ENCODE data around the gene OAS2.

Gene OAS2, protein sequence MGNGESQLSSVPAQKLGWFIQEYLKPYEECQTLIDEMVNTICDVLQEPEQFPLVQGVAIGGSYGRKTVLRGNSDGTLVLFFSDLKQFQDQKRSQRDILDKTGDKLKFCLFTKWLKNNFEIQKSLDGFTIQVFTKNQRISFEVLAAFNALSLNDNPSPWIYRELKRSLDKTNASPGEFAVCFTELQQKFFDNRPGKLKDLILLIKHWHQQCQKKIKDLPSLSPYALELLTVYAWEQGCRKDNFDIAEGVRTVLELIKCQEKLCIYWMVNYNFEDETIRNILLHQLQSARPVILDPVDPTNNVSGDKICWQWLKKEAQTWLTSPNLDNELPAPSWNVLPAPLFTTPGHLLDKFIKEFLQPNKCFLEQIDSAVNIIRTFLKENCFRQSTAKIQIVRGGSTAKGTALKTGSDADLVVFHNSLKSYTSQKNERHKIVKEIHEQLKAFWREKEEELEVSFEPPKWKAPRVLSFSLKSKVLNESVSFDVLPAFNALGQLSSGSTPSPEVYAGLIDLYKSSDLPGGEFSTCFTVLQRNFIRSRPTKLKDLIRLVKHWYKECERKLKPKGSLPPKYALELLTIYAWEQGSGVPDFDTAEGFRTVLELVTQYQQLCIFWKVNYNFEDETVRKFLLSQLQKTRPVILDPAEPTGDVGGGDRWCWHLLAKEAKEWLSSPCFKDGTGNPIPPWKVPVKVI

GRCh38 chr12:112978163-112979040 lies at the start of gene OAS2:
OAS2 (plus strand) TSS chr12:112978519; CDS start chr12:112978609, 90 bp downstream.
- H3K4me3 ChIP-seq (ENCODE audit: low read length in 2 of 2), result peak within 1 kb of the TSS; percentile 83 to 84
- peak within 1 kb of the TSS; percentile 87 to 88 for H3K27ac ChIP-seq (ENCODE audit: low read depth in 2 of 2, low read length in 2 of 2)
- H3K4me1 ChIP-seq (ENCODE audit: control insufficient read depth in 2 of 2, insufficient read depth in 2 of 2, low read length in 2 of 2), result peaks cover 12 to 13% of the 10 kb centered on the region in 2 donors
- H3K9me3 ChIP-seq (ENCODE audit: control insufficient read depth in 2 of 2, low read length in 2 of 2), result no peaks in the 10 kb centered on the region
- no peaks in the 10 kb centered on the region for H3K27me3 ChIP-seq (ENCODE audit: control insufficient read depth in 2 of 2, insufficient read depth in 2 of 2, low read length in 2 of 2)
- H3K36me3 ChIP-seq (ENCODE audit: control insufficient read depth in 2 of 2, insufficient read depth in 2 of 2, low read length in 2 of 2), result no peaks in the 10 kb centered on the region
- H3K9ac ChIP-seq (ENCODE audit: low read depth in 1 of 2, low read length in 2 of 2), result peak within 1 kb of the TSS; percentile 79 to 90

DNA sequence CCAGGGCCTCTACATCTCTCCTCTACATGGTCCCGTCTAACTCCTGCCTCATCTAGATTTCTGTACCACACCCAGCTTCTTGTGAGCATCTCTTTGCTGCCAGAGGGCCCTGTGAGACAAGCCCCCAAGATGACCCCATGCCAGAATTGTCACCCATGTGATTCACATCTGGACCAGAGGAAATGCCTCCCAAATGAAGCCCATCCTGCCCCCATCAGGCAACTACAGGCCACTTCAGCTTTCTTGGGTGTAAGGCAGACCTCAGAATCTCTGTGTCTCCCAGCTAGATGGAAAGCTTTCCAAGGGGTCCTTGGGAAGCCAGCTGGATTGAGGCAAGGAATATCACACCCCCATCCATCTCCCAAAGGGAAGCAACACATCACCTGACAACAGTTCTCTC lies 49.3 kb upstream of the OAS2 start:
- no peak overlapping the region for H3K4me3 ChIP-seq (ENCODE audit: low read length in 2 of 2)
- H3K9me3 ChIP-seq (ENCODE audit: control insufficient read depth in 2 of 2, low read length in 2 of 2), result no peaks in the 10 kb centered on the region
- peaks cover 0 to 6% of the 10 kb centered on the region in 2 donors for H3K36me3 ChIP-seq (ENCODE audit: control insufficient read depth in 2 of 2, insufficient read depth in 2 of 2, low read length in 2 of 2)
- H3K27me3 ChIP-seq (ENCODE audit: control insufficient read depth in 2 of 2, insufficient read depth in 2 of 2, low read length in 2 of 2), result no peaks in the 10 kb centered on the region
- H3K27ac ChIP-seq (ENCODE audit: low read depth in 2 of 2, low read length in 2 of 2), result no peak overlapping the region
- no peak overlapping the region for H3K9ac ChIP-seq (ENCODE audit: low read depth in 1 of 2, low read length in 2 of 2)
- H3K4me1 ChIP-seq (ENCODE audit: control insufficient read depth in 2 of 2, insufficient read depth in 2 of 2, low read length in 2 of 2), result peaks cover 8 to 24% of the 10 kb centered on the region in 2 donors

DNA sequence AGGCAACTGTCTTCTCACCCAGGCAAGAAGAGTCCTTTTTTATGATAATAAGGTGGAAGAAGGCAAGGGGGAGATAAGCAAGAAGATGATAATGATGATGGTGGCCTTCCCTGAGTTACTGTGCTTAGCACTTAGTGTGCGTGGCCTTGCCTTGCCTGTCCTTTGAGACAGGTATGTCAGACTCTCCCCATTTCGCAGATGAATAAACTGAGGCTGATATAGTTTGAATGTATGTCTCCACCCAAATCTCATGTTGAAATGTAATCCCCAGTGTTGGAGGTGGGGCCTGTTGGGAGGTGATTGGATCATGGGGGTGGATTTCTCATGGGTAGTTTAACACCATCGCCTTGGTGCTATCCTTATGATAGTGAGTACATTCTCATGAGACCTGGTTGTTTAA lies 48.6 kb upstream of the OAS2 start:
- Histone ChIP-seq H3K4me1 (ENCODE audit: control insufficient read depth in 2 of 2, insufficient read depth in 2 of 2, low read length in 2 of 2) (peaks cover 7 to 20% of the 10 kb centered on the region in 2 donors), H3K27ac (ENCODE audit: low read depth in 2 of 2, low read length in 2 of 2) (no peak overlapping the region), H3K27me3 (ENCODE audit: control insufficient read depth in 2 of 2, insufficient read depth in 2 of 2, low read length in 2 of 2) (no peaks in the 10 kb centered on the region), H3K9ac (ENCODE audit: low read depth in 1 of 2, low read length in 2 of 2) (no peak overlapping the region), H3K9me3 (ENCODE audit: control insufficient read depth in 2 of 2, low read length in 2 of 2) (no peaks in the 10 kb centered on the region), H3K36me3 (ENCODE audit: control insufficient read depth in 2 of 2, insufficient read depth in 2 of 2, low read length in 2 of 2) (peaks cover 0 to 6% of the 10 kb centered on the region in 2 donors), H3K4me3 (ENCODE audit: low read length in 2 of 2) (no peak overlapping the region)

- Histone ChIP-seq H3K9me3 (ENCODE audit: control insufficient read depth in 2 of 2, low read length in 2 of 2) (no peaks in the 10 kb centered on the region), H3K4me3 (ENCODE audit: low read length in 2 of 2) (no peak overlapping the region), H3K27me3 (ENCODE audit: control insufficient read depth in 2 of 2, insufficient read depth in 2 of 2, low read length in 2 of 2) (no peaks in the 10 kb centered on the region), H3K4me1 (ENCODE audit: control insufficient read depth in 2 of 2, insufficient read depth in 2 of 2, low read length in 2 of 2) (peaks cover 1 to 14% of the 10 kb centered on the region in 2 donors), H3K27ac (ENCODE audit: low read depth in 2 of 2, low read length in 2 of 2) (no peak overlapping the region), H3K9ac (ENCODE audit: low read depth in 1 of 2, low read length in 2 of 2) (no peak overlapping the region), H3K36me3 (ENCODE audit: control insufficient read depth in 2 of 2, insufficient read depth in 2 of 2, low read length in 2 of 2) (peaks cover 0 to 6% of the 10 kb centered on the region in 2 donors)
Measured at GRCh38 chr12:112930350-112930749, 48.0 kb upstream of the OAS2 start.

DNA sequence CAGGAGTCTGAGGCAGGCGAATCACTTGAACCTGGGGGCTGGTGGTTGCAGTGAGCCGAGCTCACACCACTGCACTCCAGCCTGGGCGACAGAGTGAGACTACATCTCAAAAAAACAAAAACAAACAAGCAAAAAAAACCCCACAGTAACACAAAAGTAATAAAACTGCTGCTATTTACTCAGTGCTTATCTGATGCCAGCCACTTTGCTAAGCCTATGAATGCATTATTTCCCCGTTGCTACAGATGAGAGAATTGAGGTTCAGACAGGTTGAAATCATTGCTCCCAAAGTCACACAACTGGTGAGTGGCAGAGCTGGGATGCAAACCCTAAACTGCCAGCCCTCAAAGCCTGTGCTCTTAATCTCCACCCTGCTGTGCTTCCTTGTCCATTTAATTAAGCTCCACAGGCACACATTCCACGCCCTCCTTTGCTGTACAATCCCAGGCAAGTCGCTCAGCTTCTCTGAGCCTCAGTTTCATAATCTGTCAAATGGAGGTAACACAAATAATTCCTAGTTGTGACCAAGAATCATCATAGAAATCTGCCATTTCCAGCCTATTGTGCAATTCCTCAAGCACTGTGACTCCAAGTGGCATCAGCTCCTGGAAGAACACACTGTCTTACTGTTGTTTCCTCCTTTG lies 45.7 kb upstream of the OAS2 start:
- H3K9ac ChIP-seq (ENCODE audit: low read depth in 1 of 2, low read length in 2 of 2), result no peak overlapping the region
- H3K4me3 ChIP-seq (ENCODE audit: low read length in 2 of 2), result no peak overlapping the region
- no peaks in the 10 kb centered on the region for H3K27me3 ChIP-seq (ENCODE audit: control insufficient read depth in 2 of 2, insufficient read depth in 2 of 2, low read length in 2 of 2)
- H3K4me1 ChIP-seq (ENCODE audit: control insufficient read depth in 2 of 2, insufficient read depth in 2 of 2, low read length in 2 of 2), result peaks cover 0 to 7% of the 10 kb centered on the region in 2 donors
- peaks cover 0 to 2% of the 10 kb centered on the region in 2 donors for H3K36me3 ChIP-seq (ENCODE audit: control insufficient read depth in 2 of 2, insufficient read depth in 2 of 2, low read length in 2 of 2)
- H3K27ac ChIP-seq (ENCODE audit: low read depth in 2 of 2, low read length in 2 of 2), result no peak overlapping the region
- H3K9me3 ChIP-seq (ENCODE audit: control insufficient read depth in 2 of 2, low read length in 2 of 2), result no peaks in the 10 kb centered on the region

DNA sequence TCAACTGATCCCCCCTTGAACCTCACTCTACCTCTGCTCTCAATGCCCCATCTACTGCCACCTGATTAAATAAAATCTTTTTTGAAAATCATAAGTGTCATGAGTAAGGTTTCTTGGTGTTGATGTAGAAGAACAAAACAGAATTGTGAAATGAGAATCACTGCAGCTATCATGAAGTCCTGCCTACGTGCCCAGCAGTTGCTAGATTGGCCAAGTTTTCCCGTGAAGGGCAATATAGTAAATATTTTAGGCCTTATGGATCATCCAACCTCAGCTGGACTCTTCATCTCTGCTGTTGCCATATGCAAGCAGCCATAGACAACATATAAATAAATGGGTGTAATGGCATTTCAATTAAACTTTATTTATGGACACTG lies 45.2 kb upstream of the OAS2 start:
- H3K36me3 ChIP-seq (ENCODE audit: control insufficient read depth in 2 of 2, insufficient read depth in 2 of 2, low read length in 2 of 2), result no peaks in the 10 kb centered on the region
- H3K9ac ChIP-seq (ENCODE audit: low read depth in 1 of 2, low read length in 2 of 2), result no peak overlapping the region
- H3K27me3 ChIP-seq (ENCODE audit: control insufficient read depth in 2 of 2, insufficient read depth in 2 of 2, low read length in 2 of 2), result no peaks in the 10 kb centered on the region

GRCh38 chr12:112936264-112936663 lies 42.1 kb upstream of the OAS2 start:
- Histone ChIP-seq H3K36me3 (ENCODE audit: control insufficient read depth in 2 of 2, insufficient read depth in 2 of 2, low read length in 2 of 2) (no peaks in the 10 kb centered on the region), H3K9ac (ENCODE audit: low read depth in 1 of 2, low read length in 2 of 2) (no peak overlapping the region), H3K4me1 (ENCODE audit: control insufficient read depth in 2 of 2, insufficient read depth in 2 of 2, low read length in 2 of 2) (peaks cover 13 to 23% of the 10 kb centered on the region in 2 donors), H3K27me3 (ENCODE audit: control insufficient read depth in 2 of 2, insufficient read depth in 2 of 2, low read length in 2 of 2) (no peaks in the 10 kb centered on the region), H3K27ac (ENCODE audit: low read depth in 2 of 2, low read length in 2 of 2) (no peak overlapping the region), H3K4me3 (ENCODE audit: low read length in 2 of 2) (no peak overlapping the region), H3K9me3 (ENCODE audit: control insufficient read depth in 2 of 2, low read length in 2 of 2) (no peaks in the 10 kb centered on the region)

More for the DNA sequence above, 45.2 kb upstream of the OAS2 start:
- H3K27ac ChIP-seq (ENCODE audit: low read depth in 2 of 2, low read length in 2 of 2), result no peak overlapping the region
- H3K4me1 ChIP-seq (ENCODE audit: control insufficient read depth in 2 of 2, insufficient read depth in 2 of 2, low read length in 2 of 2), result peaks cover 0 to 10% of the 10 kb centered on the region in 2 donors
- no peak overlapping the region for H3K4me3 ChIP-seq (ENCODE audit: low read length in 2 of 2)
- no peaks in the 10 kb centered on the region for H3K9me3 ChIP-seq (ENCODE audit: control insufficient read depth in 2 of 2, low read length in 2 of 2)

DNA sequence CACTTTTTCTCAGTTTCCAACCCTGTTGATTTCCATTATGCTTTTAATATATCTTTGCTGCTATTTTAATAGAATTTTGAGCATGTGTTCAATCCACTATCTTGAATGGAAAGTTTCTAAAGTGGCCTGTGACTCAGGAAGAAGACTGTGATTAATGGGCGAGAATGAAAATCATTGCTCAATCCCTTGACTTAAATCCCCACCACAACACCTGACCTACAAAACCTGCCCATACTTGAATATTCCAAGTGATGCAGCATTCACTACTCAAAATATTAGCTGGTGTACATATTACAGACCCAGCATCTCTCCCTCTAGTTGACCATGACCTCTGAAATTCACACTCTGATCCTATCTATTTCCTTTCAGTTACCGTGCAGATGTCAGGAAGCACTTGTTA lies 41.4 kb upstream of the OAS2 start:
- Histone ChIP-seq H3K9ac (ENCODE audit: low read depth in 1 of 2, low read length in 2 of 2) (no peak overlapping the region), H3K9me3 (ENCODE audit: control insufficient read depth in 2 of 2, low read length in 2 of 2) (no peaks in the 10 kb centered on the region), H3K27me3 (ENCODE audit: control insufficient read depth in 2 of 2, insufficient read depth in 2 of 2, low read length in 2 of 2) (no peaks in the 10 kb centered on the region), H3K27ac (ENCODE audit: low read depth in 2 of 2, low read length in 2 of 2) (no peak overlapping the region), H3K4me3 (ENCODE audit: low read length in 2 of 2) (no peak overlapping the region), H3K36me3 (ENCODE audit: control insufficient read depth in 2 of 2, insufficient read depth in 2 of 2, low read length in 2 of 2) (peaks cover 0 to 2% of the 10 kb centered on the region in 2 donors), H3K4me1 (ENCODE audit: control insufficient read depth in 2 of 2, insufficient read depth in 2 of 2, low read length in 2 of 2) (peaks cover 13 to 23% of the 10 kb centered on the region in 2 donors)

GRCh38 chr12:112937741-112938719 lies 40.3 kb upstream of the OAS2 start, which contains the start of gene OAS3:
OAS3 (plus strand) TSS chr12:112938474; CDS start chr12:112938531, 57 bp downstream.
- Histone ChIP-seq H3K36me3 (ENCODE audit: control insufficient read depth in 2 of 2, insufficient read depth in 2 of 2, low read length in 2 of 2) (peaks cover 0 to 4% of the 10 kb centered on the region in 2 donors), H3K27me3 (ENCODE audit: control insufficient read depth in 2 of 2, insufficient read depth in 2 of 2, low read length in 2 of 2) (no peaks in the 10 kb centered on the region), H3K27ac (ENCODE audit: low read depth in 2 of 2, low read length in 2 of 2) (peak within 1 kb of the TSS; percentile 68 to 79), H3K9me3 (ENCODE audit: control insufficient read depth in 2 of 2, low read length in 2 of 2) (no peaks in the 10 kb centered on the region), H3K9ac (ENCODE audit: low read depth in 1 of 2, low read length in 2 of 2) (peak within 1 kb of the TSS; percentile 77 to 85), H3K4me3 (ENCODE audit: low read length in 2 of 2) (peak within 1 kb of the TSS; percentile 81 to 89), H3K4me1 (ENCODE audit: control insufficient read depth in 2 of 2, insufficient read depth in 2 of 2, low read length in 2 of 2) (peaks cover 13 to 16% of the 10 kb centered on the region in 2 donors)

Measured in mucosa of rectum (tissue), 2 donors.